OCI-LY7 (cell line): Measurements from ENCODE around the gene HYCC2.

Experiments used
- EZH2phosphoT487 ChIP-seq: fragments of 200-600 bp; sonication (generic); IDR thresholded peaks from 2 replicates; pipeline ENCODE4 v1.6.1; 2018; ENCODE audit warnings: low read depth, borderline replicate concordance, mild to moderate bottlenecking, mixed run types, antibody characterized with exemption, low read length, moderate library complexity, mixed read lengths
- TF ChIP-seq, protein P1 (sequence below): fragments of 200-600 bp; sonication (generic); conservative IDR thresholded peaks from 2 replicates; pipeline ENCODE4 v1.5.1; 2014; ENCODE audit warnings: mild to moderate bottlenecking, antibody characterized with exemption, low read length, moderate library complexity, mixed read lengths

GRCh38 chr2:201073071-201073470 is 1.6 kb upstream of the HYCC2 start:
- TF ChIP-seq, protein P1, sequence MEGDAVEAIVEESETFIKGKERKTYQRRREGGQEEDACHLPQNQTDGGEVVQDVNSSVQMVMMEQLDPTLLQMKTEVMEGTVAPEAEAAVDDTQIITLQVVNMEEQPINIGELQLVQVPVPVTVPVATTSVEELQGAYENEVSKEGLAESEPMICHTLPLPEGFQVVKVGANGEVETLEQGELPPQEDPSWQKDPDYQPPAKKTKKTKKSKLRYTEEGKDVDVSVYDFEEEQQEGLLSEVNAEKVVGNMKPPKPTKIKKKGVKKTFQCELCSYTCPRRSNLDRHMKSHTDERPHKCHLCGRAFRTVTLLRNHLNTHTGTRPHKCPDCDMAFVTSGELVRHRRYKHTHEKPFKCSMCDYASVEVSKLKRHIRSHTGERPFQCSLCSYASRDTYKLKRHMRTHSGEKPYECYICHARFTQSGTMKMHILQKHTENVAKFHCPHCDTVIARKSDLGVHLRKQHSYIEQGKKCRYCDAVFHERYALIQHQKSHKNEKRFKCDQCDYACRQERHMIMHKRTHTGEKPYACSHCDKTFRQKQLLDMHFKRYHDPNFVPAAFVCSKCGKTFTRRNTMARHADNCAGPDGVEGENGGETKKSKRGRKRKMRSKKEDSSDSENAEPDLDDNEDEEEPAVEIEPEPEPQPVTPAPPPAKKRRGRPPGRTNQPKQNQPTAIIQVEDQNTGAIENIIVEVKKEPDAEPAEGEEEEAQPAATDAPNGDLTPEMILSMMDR = no peak
- TF ChIP-seq EZH2phosphoT487 = no peak
